ENCODE measurements around the gene OSBPL3. TPM values are rescaled to one million over a fixed set of nuclear protein-coding genes. Genes with fewer than 3 reads are reported as not detected.

Gene OSBPL3
- total and polyA plus RNA-seq, 2 donors (not counting 1 experiment from before 2014, with no cell fraction given) = 22.7 to 70.2 TPM

DNA sequence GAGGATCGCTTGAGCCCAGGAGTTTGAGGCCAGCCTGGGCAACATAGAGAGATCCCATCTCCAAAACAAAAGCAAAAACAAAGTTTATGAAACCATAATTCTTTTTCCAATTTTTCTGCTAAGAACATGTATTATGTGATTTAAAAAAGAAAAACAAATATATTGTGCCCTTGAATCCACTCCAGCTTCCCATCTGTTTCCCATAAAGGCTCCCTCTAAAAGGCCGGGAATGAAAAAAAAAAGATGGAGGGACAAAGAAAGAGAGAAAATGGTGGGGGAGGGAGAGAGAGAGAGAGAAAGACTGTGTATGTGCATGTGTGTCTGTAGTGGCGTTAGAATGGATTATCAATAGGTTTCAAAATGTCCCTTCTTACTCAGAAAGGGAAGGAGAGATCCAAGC, 202.2 kb downstream of the OSBPL3 start:
- Histone ChIP-seq H3K79me2 (ENCODE audit: control insufficient read depth, insufficient read depth, low read length) (no peaks in the 10 kb centered on the region), H3K27ac (ENCODE audit: insufficient read depth, low read length) (no peak overlapping the region), H3K9me3 (ENCODE audit: control insufficient read depth, insufficient read depth, low read depth, low read length) (no peaks in the 10 kb centered on the region), H3K36me3 (ENCODE audit: control insufficient read depth, insufficient read depth, low read length) (no peaks in the 10 kb centered on the region), H3K9ac (ENCODE audit: insufficient read depth, low read length) (no peak overlapping the region), H3K4me3 (replicated peaks in 1 of 4; ENCODE audit: control extremely low read depth in 1 of 4, insufficient read depth in 1 of 4, low read depth in 3 of 4, low read length in 4 of 4) (no peak overlapping the region), H4K20me1 (ENCODE audit: control insufficient read depth, extremely low read depth, insufficient read depth, low read length) (no peaks in the 10 kb centered on the region), H3K27me3 (ENCODE audit: control insufficient read depth, insufficient read depth, low read length) (no peaks in the 10 kb centered on the region), H2AFZ (ENCODE audit: low read length) (no peak overlapping the region), H3K4me2 (ENCODE audit: extremely low read depth, insufficient read depth, low read length) (no peak overlapping the region), H3K4me1 (ENCODE audit: control insufficient read depth, extremely low read depth, insufficient read depth, low read length) (peaks cover 2% of the 10 kb centered on the region)
- TF ChIP-seq EZH2 (IDR thresholded peaks at IDR 0.05; ENCODE audit: low read length, missing control alignments) = no peak
- TF ChIP-seq, protein P1, sequence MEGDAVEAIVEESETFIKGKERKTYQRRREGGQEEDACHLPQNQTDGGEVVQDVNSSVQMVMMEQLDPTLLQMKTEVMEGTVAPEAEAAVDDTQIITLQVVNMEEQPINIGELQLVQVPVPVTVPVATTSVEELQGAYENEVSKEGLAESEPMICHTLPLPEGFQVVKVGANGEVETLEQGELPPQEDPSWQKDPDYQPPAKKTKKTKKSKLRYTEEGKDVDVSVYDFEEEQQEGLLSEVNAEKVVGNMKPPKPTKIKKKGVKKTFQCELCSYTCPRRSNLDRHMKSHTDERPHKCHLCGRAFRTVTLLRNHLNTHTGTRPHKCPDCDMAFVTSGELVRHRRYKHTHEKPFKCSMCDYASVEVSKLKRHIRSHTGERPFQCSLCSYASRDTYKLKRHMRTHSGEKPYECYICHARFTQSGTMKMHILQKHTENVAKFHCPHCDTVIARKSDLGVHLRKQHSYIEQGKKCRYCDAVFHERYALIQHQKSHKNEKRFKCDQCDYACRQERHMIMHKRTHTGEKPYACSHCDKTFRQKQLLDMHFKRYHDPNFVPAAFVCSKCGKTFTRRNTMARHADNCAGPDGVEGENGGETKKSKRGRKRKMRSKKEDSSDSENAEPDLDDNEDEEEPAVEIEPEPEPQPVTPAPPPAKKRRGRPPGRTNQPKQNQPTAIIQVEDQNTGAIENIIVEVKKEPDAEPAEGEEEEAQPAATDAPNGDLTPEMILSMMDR (conservative IDR thresholded peaks at IDR 0.05 in 1 of 2, IDR thresholded peaks at IDR 0.05 in 1 of 2; ENCODE audit: low read depth in 1 of 2, low read length in 2 of 2) = no peak
- DNase-seq (ENCODE audit: low read depth in 2 of 2) = peak in 1 of 2 donors; percentile 20

DNA sequence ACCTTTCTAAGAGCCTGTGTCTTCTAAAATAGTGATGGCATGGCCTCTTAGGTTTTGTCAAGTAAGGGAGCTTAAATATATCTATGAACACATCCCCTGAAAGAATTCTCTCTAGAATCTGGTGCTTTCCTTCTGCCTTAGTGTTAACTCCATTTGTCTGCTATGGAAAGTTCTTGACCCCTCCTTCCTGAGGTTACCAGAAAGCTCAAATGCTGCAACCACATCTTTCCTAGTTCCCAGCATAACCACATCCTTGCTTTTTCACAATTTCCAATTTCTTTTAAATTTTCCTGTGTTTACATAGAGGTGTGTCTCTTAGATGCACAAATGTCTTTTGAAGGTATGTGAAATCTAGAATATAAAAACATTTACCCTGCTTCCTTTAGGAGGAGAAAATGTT, 206.3 kb downstream of the OSBPL3 start:
- DNase-seq (ENCODE audit: low read depth in 2 of 2) = no peak
- Histone ChIP-seq H3K36me3 (ENCODE audit: control insufficient read depth, insufficient read depth, low read length) (no peaks in the 10 kb centered on the region), H3K9ac (ENCODE audit: insufficient read depth, low read length) (no peak overlapping the region), H3K4me2 (ENCODE audit: extremely low read depth, insufficient read depth, low read length) (no peak overlapping the region), H3K79me2 (ENCODE audit: control insufficient read depth, insufficient read depth, low read length) (no peaks in the 10 kb centered on the region), H4K20me1 (ENCODE audit: control insufficient read depth, extremely low read depth, insufficient read depth, low read length) (no peaks in the 10 kb centered on the region), H2AFZ (ENCODE audit: low read length) (no peak overlapping the region), H3K4me1 (ENCODE audit: control insufficient read depth, extremely low read depth, insufficient read depth, low read length) (no peaks in the 10 kb centered on the region), H3K9me3 (ENCODE audit: control insufficient read depth, insufficient read depth, low read depth, low read length) (no peaks in the 10 kb centered on the region), H3K27ac (ENCODE audit: insufficient read depth, low read length) (no peak overlapping the region), H3K4me3 (replicated peaks in 1 of 4; ENCODE audit: control extremely low read depth in 1 of 4, insufficient read depth in 1 of 4, low read depth in 3 of 4, low read length in 4 of 4) (no peak overlapping the region), H3K27me3 (ENCODE audit: control insufficient read depth, insufficient read depth, low read length) (no peaks in the 10 kb centered on the region)
- TF ChIP-seq, protein P1 (conservative IDR thresholded peaks at IDR 0.05 in 1 of 2, IDR thresholded peaks at IDR 0.05 in 1 of 2; ENCODE audit: low read depth in 1 of 2, low read length in 2 of 2) = no peak
- TF ChIP-seq EZH2 (IDR thresholded peaks at IDR 0.05; ENCODE audit: low read length, missing control alignments) = no peak

DNA sequence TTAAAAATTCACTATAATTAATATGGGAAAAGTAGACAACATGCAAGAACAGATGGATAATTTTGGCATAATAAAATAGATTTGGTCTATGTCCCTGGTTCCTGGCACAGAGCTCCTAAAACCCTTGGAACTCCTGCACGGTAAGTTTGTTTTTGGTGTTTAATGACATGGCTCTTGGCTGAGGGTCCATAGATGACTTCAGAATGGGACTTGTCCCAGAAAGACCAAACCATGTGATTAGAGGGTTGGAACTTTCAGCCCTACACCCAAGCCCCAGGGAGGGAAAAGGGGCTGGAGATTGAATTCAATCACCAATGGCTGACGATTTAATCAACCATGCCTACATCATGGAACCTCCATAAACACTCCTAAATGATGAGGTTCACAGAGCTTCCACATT, 210.1 kb downstream of the OSBPL3 start:
- Histone ChIP-seq H3K27me3 (ENCODE audit: control insufficient read depth, insufficient read depth, low read length) (no peaks in the 10 kb centered on the region), H3K9ac (ENCODE audit: insufficient read depth, low read length) (no peak overlapping the region), H4K20me1 (ENCODE audit: control insufficient read depth, extremely low read depth, insufficient read depth, low read length) (no peaks in the 10 kb centered on the region), H3K79me2 (ENCODE audit: control insufficient read depth, insufficient read depth, low read length) (no peaks in the 10 kb centered on the region), H3K4me2 (ENCODE audit: extremely low read depth, insufficient read depth, low read length) (no peak overlapping the region), H3K27ac (ENCODE audit: insufficient read depth, low read length) (no peak overlapping the region), H2AFZ (ENCODE audit: low read length) (no peak overlapping the region), H3K36me3 (ENCODE audit: control insufficient read depth, insufficient read depth, low read length) (no peaks in the 10 kb centered on the region), H3K9me3 (ENCODE audit: control insufficient read depth, insufficient read depth, low read depth, low read length) (no peaks in the 10 kb centered on the region), H3K4me1 (ENCODE audit: control insufficient read depth, extremely low read depth, insufficient read depth, low read length) (no peaks in the 10 kb centered on the region), H3K4me3 (replicated peaks in 1 of 4; ENCODE audit: control extremely low read depth in 1 of 4, insufficient read depth in 1 of 4, low read depth in 3 of 4, low read length in 4 of 4) (no peak overlapping the region)
- TF ChIP-seq, protein P1 (conservative IDR thresholded peaks at IDR 0.05 in 1 of 2, IDR thresholded peaks at IDR 0.05 in 1 of 2; ENCODE audit: low read depth in 1 of 2, low read length in 2 of 2) = no peak
- TF ChIP-seq EZH2 (IDR thresholded peaks at IDR 0.05; ENCODE audit: low read length, missing control alignments) = no peak
- DNase-seq (ENCODE audit: low read depth in 2 of 2) = no peak

All from fibroblast of lung (primary cell).